ENCODE measurements around the gene GNLY. TPM values are rescaled to one million over a fixed set of nuclear protein-coding genes. Genes with fewer than 3 reads are reported as not detected.

Gene GNLY
- total and polyA plus RNA-seq, 2 donors (not counting 3 experiments of a cell fraction or from before 2014, with no cell fraction given): not detected

DNA sequence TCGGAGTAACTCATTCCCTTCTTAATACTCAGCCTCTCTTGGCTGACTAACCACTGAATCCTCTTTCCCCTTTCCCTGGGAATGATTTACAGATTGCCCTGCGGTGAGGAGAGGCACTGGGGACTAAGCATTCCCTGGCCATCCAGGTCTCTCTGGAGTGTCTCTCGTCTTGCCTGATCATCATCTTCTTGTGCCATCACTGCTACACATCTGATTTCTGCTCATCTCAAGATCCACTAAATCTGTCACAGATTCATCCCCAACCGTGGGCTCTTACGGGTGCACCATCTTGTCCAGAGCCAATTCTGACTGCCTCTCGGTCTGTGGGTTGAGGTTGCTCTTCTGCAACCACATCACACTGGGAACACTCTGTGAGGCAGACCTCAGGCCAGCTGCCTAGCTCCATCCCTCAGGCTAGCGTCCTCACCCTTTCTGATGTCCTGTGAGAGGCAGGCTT, 38.2 kb upstream of the GNLY start:
- Histone ChIP-seq H3K9me1 (replicated peaks; ENCODE audit: control insufficient read depth, extremely low read depth, insufficient read depth, low read length) (no peaks in the 10 kb centered on the region), H3K27ac (ENCODE audit: insufficient read depth, low read depth, low read length) (no peak overlapping the region), H3K27me3 (ENCODE audit: control insufficient read depth in 2 of 2, insufficient read depth in 2 of 2, low read length in 2 of 2) (no peaks in the 10 kb centered on the region), H3K4me3 (replicated peaks in 1 of 3; ENCODE audit: insufficient read depth in 1 of 3, low read depth in 1 of 3, low read length in 3 of 3) (no peak overlapping the region), H3K4me2 (ENCODE audit: insufficient read depth, low read length) (no peak overlapping the region), H4K20me1 (replicated peaks; ENCODE audit: control insufficient read depth, extremely low read depth, insufficient read depth, low read length) (no peaks in the 10 kb centered on the region), H3K79me2 (ENCODE audit: control insufficient read depth, insufficient read depth, low read length) (no peaks in the 10 kb centered on the region), H2AFZ (ENCODE audit: low read depth, low read length) (no peak overlapping the region), H3K4me1 (ENCODE audit: control insufficient read depth, extremely low read depth, insufficient read depth, low read length) (peaks cover 4% of the 10 kb centered on the region), H3K9me3 (replicated peaks; ENCODE audit: control insufficient read depth, insufficient read depth, low read length) (no peaks in the 10 kb centered on the region), H3K36me3 (ENCODE audit: control insufficient read depth in 2 of 2, extremely low read depth in 1 of 2, insufficient read depth in 2 of 2, low read length in 2 of 2) (peaks cover 2 to 12% of the 10 kb centered on the region in 2 experiments), H3K9ac (replicated peaks; ENCODE audit: extremely low read depth, insufficient read depth, low read length) (no peak overlapping the region)
- FAIRE-seq (no peak), DNase-seq (ENCODE audit: low read depth, low spot score) (no peak)
- ChIA-PET CTCF (interaction anchor here (2.3 kb wide), 1 partner anchor 19 kb away, joined by 8 read pairs; no protein-coding TSS in a partner anchor), POLR2A (no interaction called here)
- intact Hi-C loops (cut with micrococcal nuclease) (no loop called here), dilution Hi-C loops (cut with MboI; ENCODE audit: extremely low pct_ligation_motif_present, low sequenced_read_pairs) (no loop called here)
- TF ChIP-seq FOS (IDR thresholded peaks at IDR 0.05; ENCODE audit: borderline replicate concordance, insufficient read depth, low read length): no peak
- no peak for TF ChIP-seq GATA2 (IDR thresholded peaks at IDR 0.05; ENCODE audit: insufficient read depth, insufficient read length, low read depth, low read length)
- no peak for TF ChIP-seq POLR2AphosphoS5 (IDR thresholded peaks at IDR 0.05; ENCODE audit: insufficient read depth, low read depth, low read length)
- no peak for TF ChIP-seq POLR2A (IDR thresholded peaks at IDR 0.05; ENCODE audit: low read depth, low read length)
- no peak for TF ChIP-seq MYC (IDR thresholded peaks at IDR 0.05; ENCODE audit: low read depth, low read length)
- TF ChIP-seq, protein P1, sequence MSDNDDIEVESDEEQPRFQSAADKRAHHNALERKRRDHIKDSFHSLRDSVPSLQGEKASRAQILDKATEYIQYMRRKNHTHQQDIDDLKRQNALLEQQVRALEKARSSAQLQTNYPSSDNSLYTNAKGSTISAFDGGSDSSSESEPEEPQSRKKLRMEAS (IDR thresholded peaks at IDR 0.05; ENCODE audit: insufficient read depth, insufficient read length): no peak
- no peak for TF ChIP-seq EZH2 (IDR thresholded peaks at IDR 0.05; ENCODE audit: borderline replicate concordance, low read depth, low read length, severe bottlenecking)
- TF ChIP-seq, protein P2, sequence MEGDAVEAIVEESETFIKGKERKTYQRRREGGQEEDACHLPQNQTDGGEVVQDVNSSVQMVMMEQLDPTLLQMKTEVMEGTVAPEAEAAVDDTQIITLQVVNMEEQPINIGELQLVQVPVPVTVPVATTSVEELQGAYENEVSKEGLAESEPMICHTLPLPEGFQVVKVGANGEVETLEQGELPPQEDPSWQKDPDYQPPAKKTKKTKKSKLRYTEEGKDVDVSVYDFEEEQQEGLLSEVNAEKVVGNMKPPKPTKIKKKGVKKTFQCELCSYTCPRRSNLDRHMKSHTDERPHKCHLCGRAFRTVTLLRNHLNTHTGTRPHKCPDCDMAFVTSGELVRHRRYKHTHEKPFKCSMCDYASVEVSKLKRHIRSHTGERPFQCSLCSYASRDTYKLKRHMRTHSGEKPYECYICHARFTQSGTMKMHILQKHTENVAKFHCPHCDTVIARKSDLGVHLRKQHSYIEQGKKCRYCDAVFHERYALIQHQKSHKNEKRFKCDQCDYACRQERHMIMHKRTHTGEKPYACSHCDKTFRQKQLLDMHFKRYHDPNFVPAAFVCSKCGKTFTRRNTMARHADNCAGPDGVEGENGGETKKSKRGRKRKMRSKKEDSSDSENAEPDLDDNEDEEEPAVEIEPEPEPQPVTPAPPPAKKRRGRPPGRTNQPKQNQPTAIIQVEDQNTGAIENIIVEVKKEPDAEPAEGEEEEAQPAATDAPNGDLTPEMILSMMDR (IDR thresholded peaks at IDR 0.05; ENCODE audit: extremely low read depth in 1 of 2, insufficient read depth in 1 of 2, low read depth in 1 of 2, low read length in 2 of 2): no peak
- no peak for TF ChIP-seq JUN (IDR thresholded peaks at IDR 0.05; ENCODE audit: borderline replicate concordance, insufficient read depth, insufficient read length, low read depth)
- no TSS peak for BruUV-seq (replicated peaks)

Data from endothelial cell of umbilical vein (primary cell).